Lower leg skin (tissue), 4 donors: ENCODE results near the gene FARSB. TPM values are rescaled to one million over a fixed set of nuclear protein-coding genes. Genes with fewer than 3 reads are reported as not detected.

Experiments
- DNase-seq, 2 donors: peaks; one replicate each; pipeline ENCODE4 v3.0.0-alpha.2; 2019; ENCODE audit warnings: low spot score in 2 of 2
- H3K4me3 ChIP-seq: fragments of 200-600 bp; sonication (generic); 2 replicates; pipeline ENCODE4 v1.5.1; 2017; ENCODE audit warnings: mild to moderate bottlenecking, low read depth; ENCODE audit not compliant: poor library complexity, severe bottlenecking
- POLR2A ChIP-seq, 2 donors: fragments of 450-650 bp; IDR thresholded peaks; one replicate each; pipeline ENCODE4 v1.6.1; 2016 to 2017; ENCODE audit warnings: antibody characterized with exemption in 2 of 2, mild to moderate bottlenecking in 1 of 2, moderate library complexity in 1 of 2
- WGBS, 2 donors: methylation state at CpG; one replicate each; pipeline ENCODE4 v1.1.5; 2018; 5-methylcytosine and 5-hydroxymethylcytosine counted together
- intact Hi-C: fragments of 100-400 bp; cut with DNase I; formaldehyde crosslinking; loops from one replicate; pipeline ENCODE4 v1.15.0; 2023; ENCODE audit warnings: low total_unique reads
- total RNA-seq, 4 donors: library from RNA; depleted of rRNA; stranded (reverse); fragments of >200 nt; gene quantifications; one replicate each; pipeline ENCODE4 v1.1.0, GENCODE V29; 2016
- TF ChIP-seq, protein P1 (sequence below), 3 donors: fragments of 450-650 bp; IDR thresholded peaks; one replicate each; pipeline ENCODE4 v1.5.1; 2016; ENCODE audit warnings: antibody characterized with exemption in 3 of 3, mild to moderate bottlenecking in 3 of 3, moderate library complexity in 2 of 3

FARSB gene
- total RNA-seq, 4 donors from 2014 or later: 8.6 to 12.2 (median 11.2) TPM

DNA sequence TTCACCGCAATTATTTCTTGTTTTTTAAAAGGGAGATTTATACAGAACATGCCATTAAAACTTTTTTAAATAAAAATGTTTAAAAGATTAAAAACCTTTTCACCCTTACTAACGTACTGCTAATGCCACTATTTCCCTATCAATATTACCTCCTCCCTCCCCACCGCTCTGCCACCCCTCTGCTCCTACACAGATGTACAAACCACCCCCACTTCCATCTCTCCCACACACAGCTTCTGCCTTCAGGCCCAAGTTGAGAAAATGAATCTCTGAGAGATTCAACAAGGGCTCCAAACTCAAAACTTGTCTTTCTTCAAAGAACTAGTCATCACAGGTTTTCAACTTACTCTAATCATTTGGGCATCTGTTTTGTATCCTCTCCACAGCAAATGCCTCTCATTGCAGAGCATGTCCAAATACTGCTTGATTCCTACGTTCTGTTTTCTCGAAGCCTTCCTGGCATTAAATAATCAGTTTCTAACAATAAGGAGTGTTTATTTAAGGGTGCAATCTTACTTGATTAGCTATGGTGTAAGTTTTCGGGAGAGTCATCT, 32.1 kb downstream of the FARSB start:
- H3K4me3 ChIP-seq: no peak overlapping the region
- intact Hi-C loops: no loop called here
- DNase-seq: no peak
- 88 to 94% methylated on average over 6 of the region's 6 CpGs for WGBS, 2 donors
- TF ChIP-seq, protein P1, sequence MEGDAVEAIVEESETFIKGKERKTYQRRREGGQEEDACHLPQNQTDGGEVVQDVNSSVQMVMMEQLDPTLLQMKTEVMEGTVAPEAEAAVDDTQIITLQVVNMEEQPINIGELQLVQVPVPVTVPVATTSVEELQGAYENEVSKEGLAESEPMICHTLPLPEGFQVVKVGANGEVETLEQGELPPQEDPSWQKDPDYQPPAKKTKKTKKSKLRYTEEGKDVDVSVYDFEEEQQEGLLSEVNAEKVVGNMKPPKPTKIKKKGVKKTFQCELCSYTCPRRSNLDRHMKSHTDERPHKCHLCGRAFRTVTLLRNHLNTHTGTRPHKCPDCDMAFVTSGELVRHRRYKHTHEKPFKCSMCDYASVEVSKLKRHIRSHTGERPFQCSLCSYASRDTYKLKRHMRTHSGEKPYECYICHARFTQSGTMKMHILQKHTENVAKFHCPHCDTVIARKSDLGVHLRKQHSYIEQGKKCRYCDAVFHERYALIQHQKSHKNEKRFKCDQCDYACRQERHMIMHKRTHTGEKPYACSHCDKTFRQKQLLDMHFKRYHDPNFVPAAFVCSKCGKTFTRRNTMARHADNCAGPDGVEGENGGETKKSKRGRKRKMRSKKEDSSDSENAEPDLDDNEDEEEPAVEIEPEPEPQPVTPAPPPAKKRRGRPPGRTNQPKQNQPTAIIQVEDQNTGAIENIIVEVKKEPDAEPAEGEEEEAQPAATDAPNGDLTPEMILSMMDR (IDR thresholded peaks at IDR 0.05): no peak
- TF ChIP-seq POLR2A (IDR thresholded peaks at IDR 0.05): no peak

DNA sequence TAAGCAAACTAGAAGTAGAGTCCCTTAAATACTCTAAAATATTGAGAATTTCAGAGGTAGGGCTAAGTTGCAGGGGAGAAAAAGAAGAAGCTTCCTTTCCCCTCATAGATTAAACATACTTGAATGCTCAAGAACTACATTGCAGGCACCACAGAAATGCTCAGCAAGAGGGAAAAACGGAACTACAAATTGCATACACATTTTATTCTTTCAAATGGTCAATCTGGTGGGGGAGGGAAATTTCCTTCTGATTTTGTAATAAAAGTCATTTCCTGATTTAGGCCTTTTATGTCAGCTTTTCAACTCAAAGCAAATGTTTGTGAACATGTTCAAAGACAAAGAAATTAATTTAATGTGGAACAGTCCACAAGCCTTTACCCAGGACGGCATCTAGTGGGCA, 33.0 kb downstream of the FARSB start:
- no peak overlapping the region for H3K4me3 ChIP-seq
- 75 to 81% methylated on average over 2 of the region's 2 CpGs for WGBS, 2 donors
- TF ChIP-seq, protein P1 (IDR thresholded peaks at IDR 0.05): no peak
- no peak for TF ChIP-seq POLR2A (IDR thresholded peaks at IDR 0.05)
- intact Hi-C loops: no loop called here
- no peak for DNase-seq

DNA sequence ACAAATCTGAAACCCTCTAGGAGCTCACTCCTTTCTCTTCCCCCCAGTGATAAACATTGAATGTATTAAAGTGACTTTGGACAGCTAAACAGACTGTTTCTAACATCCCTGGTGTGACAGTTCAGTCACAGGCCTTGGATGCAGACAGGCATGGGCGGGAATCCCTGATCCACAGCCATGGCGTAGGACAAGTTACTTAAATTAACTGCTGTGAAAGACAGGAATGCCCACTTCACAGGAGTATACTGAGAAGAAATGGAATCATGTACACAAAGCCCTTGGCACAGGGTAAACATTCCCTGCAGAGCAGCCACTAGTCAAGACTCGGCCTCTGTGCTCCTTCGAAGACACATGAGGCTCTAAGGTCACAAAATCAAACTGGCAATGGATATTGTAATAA, 34.0 kb downstream of the FARSB start:
- intact Hi-C loops: no loop called here
- WGBS, 2 donors: 91 to 96% methylated on average over 4 of the region's 4 CpGs
- no peak overlapping the region for H3K4me3 ChIP-seq
- no peak for DNase-seq
- no peak for TF ChIP-seq POLR2A (IDR thresholded peaks at IDR 0.05)
- TF ChIP-seq, protein P1 (IDR thresholded peaks at IDR 0.05): no peak

DNA sequence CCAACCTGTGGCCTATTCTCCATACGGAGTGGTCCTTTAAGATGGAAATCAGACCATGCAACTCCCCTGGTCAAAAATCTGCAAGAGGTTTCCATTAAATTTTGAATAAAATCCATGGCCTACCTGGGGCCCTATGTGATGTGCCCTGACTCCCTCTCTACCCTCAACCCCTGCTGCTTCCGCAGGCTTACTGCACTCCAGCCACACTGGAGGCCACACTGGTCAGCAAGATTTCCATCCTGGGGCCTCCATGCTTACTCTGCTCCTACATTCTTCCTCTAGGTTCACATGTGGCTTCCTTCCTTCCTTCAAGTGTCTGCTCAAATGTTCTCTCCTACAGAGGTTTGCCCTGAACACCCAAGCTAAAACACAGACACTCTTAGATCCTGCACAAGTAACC, 40.6 kb downstream of the FARSB start:
- no peak for DNase-seq
- WGBS, 2 donors: 92 to 96% methylated on average over 2 of the region's 2 CpGs
- no peak overlapping the region for H3K4me3 ChIP-seq
- intact Hi-C loops: no loop called here
- TF ChIP-seq, protein P1 (IDR thresholded peaks at IDR 0.05): no peak
- TF ChIP-seq POLR2A (IDR thresholded peaks at IDR 0.05): no peak

DNA sequence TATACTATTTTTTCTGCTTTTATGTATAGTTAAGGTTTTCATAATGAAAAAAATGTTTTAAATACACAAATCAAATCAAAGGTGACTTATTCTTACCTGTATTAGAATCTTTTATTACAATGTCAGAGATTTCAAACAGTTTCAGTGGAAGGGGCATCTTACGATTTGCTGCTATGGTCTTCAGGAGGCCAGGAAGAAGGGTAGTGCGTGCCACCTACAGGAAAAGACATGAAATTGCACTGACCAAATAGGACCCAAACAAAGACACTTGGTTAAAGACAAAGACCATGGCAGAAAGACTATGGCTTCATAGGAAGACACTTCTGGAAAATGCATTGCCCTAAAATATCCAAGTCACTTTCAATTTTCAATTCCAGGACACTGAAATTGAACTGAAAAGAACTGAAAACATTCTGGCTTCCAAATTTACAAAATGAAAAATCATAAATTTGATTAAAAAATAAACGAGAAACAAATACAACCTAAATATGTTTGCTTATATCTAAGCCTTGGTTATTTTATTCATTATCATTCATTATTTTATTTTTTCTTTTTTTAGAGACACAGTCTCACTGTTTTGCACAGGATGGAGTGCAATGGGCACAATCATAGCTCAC, 42.1 kb downstream of the FARSB start:
- TF ChIP-seq POLR2A (IDR thresholded peaks at IDR 0.05): no peak
- TF ChIP-seq, protein P1 (IDR thresholded peaks at IDR 0.05): no peak
- no peak for DNase-seq
- WGBS, 2 donors: 68 to 72% methylated on average over 3 of the region's 3 CpGs
- intact Hi-C loops: no loop called here
- no peak overlapping the region for H3K4me3 ChIP-seq

DNA sequence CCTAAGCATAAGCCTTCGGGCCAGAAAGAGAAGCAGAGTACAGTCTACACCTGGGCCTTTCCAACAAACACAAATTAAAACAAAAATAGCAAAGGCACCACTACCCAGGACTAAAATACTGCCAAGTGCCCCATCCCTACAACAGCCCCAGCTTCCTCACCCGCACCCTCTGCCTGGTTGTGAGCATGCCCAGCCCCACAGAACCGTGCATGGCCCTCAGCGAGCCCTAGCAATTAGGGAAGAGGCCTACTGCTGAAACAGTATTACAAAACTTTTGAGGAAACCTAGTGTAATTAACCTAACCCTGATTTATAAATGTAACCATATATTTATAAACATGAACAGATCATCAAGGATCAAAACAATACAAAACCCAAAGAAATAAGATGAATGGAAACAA, 44.2 kb downstream of the FARSB start:
- TF ChIP-seq, protein P1 (IDR thresholded peaks at IDR 0.05): no peak
- no peak for TF ChIP-seq POLR2A (IDR thresholded peaks at IDR 0.05)
- WGBS, 2 donors: 86 to 93% methylated on average over 4 of the region's 4 CpGs
- DNase-seq: no peak
- H3K4me3 ChIP-seq: no peak overlapping the region
- intact Hi-C loops: no loop called here
